ENCODE data around the gene GTF2A2. TPM values are rescaled to one million over a fixed set of nuclear protein-coding genes. Genes with fewer than 3 reads are reported as not detected.

The GTF2A2 gene
- polyA plus RNA-seq, 1 of the 3 experiments (the other 2 are of a cell fraction) = 77.4 TPM

GRCh38 chr15:59632714-59633113 is 24.6 kb downstream of the GTF2A2 start:
- Histone ChIP-seq H3K79me2 (ENCODE audit: insufficient read depth) (no peaks in the 10 kb centered on the region), H3F3A (replicated peaks; ENCODE audit: insufficient read depth) (peaks cover 3% of the 10 kb centered on the region), H3K9me3 (no peaks in the 10 kb centered on the region), H3K4me1 (ENCODE audit: control insufficient read depth in 1 of 2, insufficient read depth in 2 of 2, low read depth in 1 of 2, low read length in 1 of 2) (no peaks in the 10 kb centered on the region), H3K9ac (no peak overlapping the region), H3K4me3 (ENCODE audit: low read depth in 2 of 2, low read length in 1 of 2) (no peak overlapping the region), H3K9me2 (no peaks in the 10 kb centered on the region), H3K4me2 (no peak overlapping the region), H4K20me1 (ENCODE audit: insufficient read depth) (no peaks in the 10 kb centered on the region), H3K27me3 (ENCODE audit: insufficient read depth) (no peaks in the 10 kb centered on the region), H3K27ac (ENCODE audit: low read depth in 2 of 2, low read length in 1 of 2) (no peak overlapping the region), H2AFZ (ENCODE audit: low read depth) (no peak overlapping the region), H3K36me3 (replicated peaks in 1 of 2; ENCODE audit: control insufficient read depth in 1 of 2, insufficient read depth in 2 of 2, low read length in 1 of 2) (peaks cover 3% of the 10 kb centered on the region in 2 experiments)
- 76% methylated on average over 4 of the region's 4 CpGs for WGBS (ENCODE audit: low lambda C conversion rate)
- POLR2A ChIA-PET = no interaction called here
- no peak for DNase-seq
- CTCF ChIA-PET = interaction anchor here (5.9 kb wide), 1 partner anchor 100 kb away, joined by 34 read pairs; no protein-coding TSS in a partner anchor
- TF ChIP-seq ZBTB33 (IDR thresholded peaks at IDR 0.05; ENCODE audit: borderline replicate concordance, low read depth) (no peak), RCOR1 (IDR thresholded peaks at IDR 0.05; ENCODE audit: low read length) (no peak), CTCF (IDR thresholded peaks at IDR 0.05) (peak; percentile 35), RAD21 (IDR thresholded peaks at IDR 0.05; ENCODE audit: low read length) (peak; percentile 32; the same call in 1 of the 2 replicates), GABPA (IDR thresholded peaks at IDR 0.05; ENCODE audit: low read depth) (no peak), POLR2AphosphoS5 (IDR thresholded peaks at IDR 0.05; ENCODE audit: low read depth, low read length) (no peak)

GRCh38 chr15:59622289-59622688 is 35.0 kb downstream of the GTF2A2 start:
- Histone ChIP-seq H4K20me1 (ENCODE audit: insufficient read depth) (no peaks in the 10 kb centered on the region), H3K27ac (ENCODE audit: low read depth in 2 of 2, low read length in 1 of 2) (no peak overlapping the region), H2AFZ (ENCODE audit: low read depth) (no peak overlapping the region), H3K4me2 (no peak overlapping the region), H3K4me3 (ENCODE audit: low read depth in 2 of 2, low read length in 1 of 2) (no peak overlapping the region), H3K9ac (no peak overlapping the region), H3K36me3 (replicated peaks in 1 of 2; ENCODE audit: control insufficient read depth in 1 of 2, insufficient read depth in 2 of 2, low read length in 1 of 2) (no peaks in the 10 kb centered on the region), H3K9me3 (no peaks in the 10 kb centered on the region), H3K79me2 (ENCODE audit: insufficient read depth) (no peaks in the 10 kb centered on the region), H3F3A (replicated peaks; ENCODE audit: insufficient read depth) (no peaks in the 10 kb centered on the region), H3K4me1 (ENCODE audit: control insufficient read depth in 1 of 2, insufficient read depth in 2 of 2, low read depth in 1 of 2, low read length in 1 of 2) (no peaks in the 10 kb centered on the region), H3K27me3 (ENCODE audit: insufficient read depth) (peaks cover 29% of the 10 kb centered on the region; the same call in 1 of the 2 replicates), H3K9me2 (no peaks in the 10 kb centered on the region)
- ChIA-PET CTCF (interaction anchor here (1.4 to 1.6 kb wide), 3 partner anchors 86 to 93 kb away, joined by 3 to 9 read pairs (median 8); no protein-coding TSS in a partner anchor), POLR2A (no interaction called here)
- WGBS (ENCODE audit: low lambda C conversion rate) = 40% methylated on average over 6 of the region's 6 CpGs
- DNase-seq = peak; percentile 54
- TF ChIP-seq RFX5 (IDR thresholded peaks at IDR 0.05; ENCODE audit: low read length) (no peak), FOSL2 (IDR thresholded peaks at IDR 0.05; ENCODE audit: borderline replicate concordance, low read depth) (no peak), ELF1 (IDR thresholded peaks at IDR 0.05) (no peak), MEF2A (IDR thresholded peaks at IDR 0.05; ENCODE audit: borderline replicate concordance, low read depth) (no peak), CTCF (IDR thresholded peaks at IDR 0.05) (peak; percentile 50), PBX3 (IDR thresholded peaks at IDR 0.05) (no peak), FOXM1 (IDR thresholded peaks at IDR 0.05; ENCODE audit: low read depth) (no peak), RAD21 (IDR thresholded peaks at IDR 0.05; ENCODE audit: low read length) (peak; percentile 51), CHD2 (IDR thresholded peaks at IDR 0.05; ENCODE audit: low read length, partially characterized antibody) (no peak), MXI1 (IDR thresholded peaks at IDR 0.05; ENCODE audit: low read depth, low read length) (no peak), IRF3 (IDR thresholded peaks at IDR 0.05; ENCODE audit: low read depth, low read length) (no peak), SIN3A (IDR thresholded peaks at IDR 0.05; ENCODE audit: borderline replicate concordance, low read depth, low read length) (no peak), MAX (IDR thresholded peaks at IDR 0.05; ENCODE audit: low read depth) (no peak), POLR2AphosphoS5 (IDR thresholded peaks at IDR 0.05; ENCODE audit: low read depth, low read length) (no peak), TAF1 (IDR thresholded peaks at IDR 0.05; ENCODE audit: borderline replicate concordance, low read depth, low read length) (no peak)

All from SK-N-SH (cell line).